GM19043 (cell line): ENCODE data around the gene SCG5.

Source experiments
- ATAC-seq: cut with Tn5 transposase; IDR thresholded peaks from one replicate; pipeline ENCODE4 v1.9.1; 2021; ENCODE audit warnings: low read depth; ENCODE audit not compliant: unreplicated experiment

The SCG5 gene

DNA sequence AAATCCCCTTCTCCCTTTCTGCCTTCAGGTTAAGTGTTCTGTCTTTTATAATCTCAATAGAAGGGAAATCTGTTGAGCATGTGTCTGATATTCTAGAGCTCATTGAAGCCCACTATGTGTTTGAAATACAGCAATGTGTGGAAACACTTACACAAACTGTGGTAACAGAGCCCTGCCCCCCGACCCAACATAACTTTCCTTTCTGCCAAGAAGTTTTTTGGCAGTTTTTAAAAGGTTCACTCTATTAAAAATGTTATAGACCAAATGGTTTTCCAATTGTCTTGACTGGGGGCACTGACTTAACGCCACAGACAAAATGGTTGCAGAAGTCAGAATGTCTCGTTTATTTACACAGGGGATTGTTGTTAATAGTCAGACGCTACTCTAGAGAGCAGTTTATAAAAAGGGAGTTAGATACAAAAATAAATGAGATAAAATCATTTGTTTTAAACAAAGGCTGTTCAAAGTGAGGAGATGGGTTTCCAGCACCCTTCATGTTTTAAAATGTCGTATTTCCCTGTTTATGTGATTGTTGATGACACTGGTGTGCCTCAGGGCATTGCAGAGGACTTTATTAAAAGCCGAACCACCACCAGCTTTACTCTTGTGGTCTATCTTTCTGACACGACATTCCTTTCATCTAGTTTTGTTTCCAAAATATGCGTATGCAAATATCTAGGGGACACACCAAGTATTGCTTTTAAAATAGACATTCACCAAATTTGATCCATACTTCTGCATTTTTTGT, 49.6 kb downstream of the SCG5 start:
- ATAC-seq = no peak

DNA sequence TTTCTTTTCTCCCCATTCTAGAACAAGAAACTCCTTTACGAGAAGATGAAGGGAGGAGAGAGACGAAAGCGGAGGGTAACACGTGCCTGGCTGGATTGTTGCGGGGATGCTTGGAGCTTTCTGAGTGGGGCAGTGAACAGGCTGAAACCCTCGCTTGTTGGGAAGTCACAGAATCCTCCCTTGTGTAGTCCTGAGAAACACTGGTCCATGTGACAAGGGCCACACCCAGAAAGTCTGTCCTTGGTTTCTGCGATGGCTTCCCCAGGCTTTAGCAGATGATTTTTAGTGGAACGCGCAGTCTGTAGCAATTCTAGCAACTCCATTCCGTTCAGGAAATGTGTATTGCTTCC, 50.2 kb downstream of the SCG5 start:
- no peak for ATAC-seq

DNA sequence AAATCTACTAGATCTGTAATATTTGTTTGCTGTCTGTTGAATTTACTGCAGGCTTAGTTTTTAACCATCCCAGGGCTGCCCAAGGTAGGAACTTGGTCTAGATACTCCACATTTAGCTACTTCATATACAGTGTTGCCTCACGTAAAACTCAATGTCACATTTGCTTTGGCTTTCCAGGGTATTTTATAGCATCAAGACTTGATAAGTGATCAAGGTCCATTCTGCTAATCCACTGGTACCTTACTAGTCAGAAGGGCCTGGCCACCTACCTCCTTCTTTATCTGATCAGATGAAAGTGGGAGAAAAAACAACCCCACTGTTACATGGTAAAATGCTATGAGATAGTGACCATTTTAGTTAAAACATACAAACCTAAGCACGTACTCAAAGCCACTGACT, 50.8 kb downstream of the SCG5 start:
- no peak for ATAC-seq

DNA sequence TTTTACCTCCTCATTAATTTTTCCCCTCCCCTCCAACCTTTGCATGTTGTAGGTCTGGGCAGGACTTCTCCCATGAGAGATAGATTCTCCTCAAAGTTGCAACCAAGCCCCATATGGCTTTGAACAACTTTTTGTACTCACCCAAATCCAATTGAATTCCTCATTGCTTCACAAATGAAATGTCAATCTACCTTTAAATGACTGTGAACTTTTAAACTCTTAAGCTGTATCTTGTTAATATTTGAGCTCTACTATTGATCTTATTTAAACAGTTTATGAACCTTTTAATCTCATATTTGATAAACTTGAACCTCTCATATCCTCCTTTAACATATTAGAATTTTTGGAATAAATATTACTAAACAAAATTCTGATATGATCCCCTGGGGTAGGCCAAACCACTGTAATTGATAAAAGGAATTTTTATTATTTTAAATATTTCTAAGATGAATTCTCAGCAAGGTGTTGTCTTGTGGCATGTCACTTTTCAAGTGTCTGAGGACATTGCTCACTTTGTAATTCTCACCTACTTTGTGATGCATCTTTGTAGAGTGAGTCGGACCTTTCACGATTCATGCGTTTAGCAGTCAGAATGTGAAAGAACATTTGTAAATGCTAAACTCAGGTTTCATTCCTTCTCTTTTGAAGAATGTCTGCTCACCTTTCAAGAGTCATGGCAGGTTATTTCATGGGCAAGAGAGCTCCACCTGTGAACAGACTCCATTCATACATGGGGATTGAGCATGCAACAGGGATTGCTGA, 52.9 kb downstream of the SCG5 start:
- ATAC-seq = no peak

DNA sequence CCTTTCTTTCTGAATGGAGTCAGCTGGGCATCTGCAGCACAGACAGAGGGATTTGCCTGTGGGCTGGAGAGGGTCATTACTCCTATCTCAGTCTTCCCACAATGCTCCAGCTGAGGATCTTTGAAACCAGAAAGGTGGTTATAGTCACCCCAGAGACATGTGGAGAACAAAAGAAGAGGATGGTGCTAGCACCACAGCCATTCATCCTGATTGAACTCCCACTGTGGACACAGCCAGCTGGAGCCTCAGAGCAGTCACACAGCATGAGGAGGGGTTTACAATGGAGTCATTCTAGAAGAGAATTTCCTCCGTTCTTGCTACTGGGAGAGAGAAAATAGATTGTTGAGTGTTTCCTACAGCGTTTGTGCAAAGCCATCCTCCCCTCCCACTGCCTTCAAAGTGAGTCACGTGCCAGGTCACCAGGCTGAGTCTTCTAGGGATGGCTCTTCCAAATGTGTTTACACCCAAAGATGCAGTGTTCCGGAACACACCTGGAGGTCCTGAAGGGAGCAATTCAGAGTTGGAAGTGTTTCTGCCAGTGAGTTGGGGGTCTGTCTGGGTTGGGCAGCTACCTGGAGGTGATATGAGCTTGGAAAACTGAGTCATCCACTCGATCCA, 57.4 kb downstream of the SCG5 start:
- ATAC-seq = no peak

DNA sequence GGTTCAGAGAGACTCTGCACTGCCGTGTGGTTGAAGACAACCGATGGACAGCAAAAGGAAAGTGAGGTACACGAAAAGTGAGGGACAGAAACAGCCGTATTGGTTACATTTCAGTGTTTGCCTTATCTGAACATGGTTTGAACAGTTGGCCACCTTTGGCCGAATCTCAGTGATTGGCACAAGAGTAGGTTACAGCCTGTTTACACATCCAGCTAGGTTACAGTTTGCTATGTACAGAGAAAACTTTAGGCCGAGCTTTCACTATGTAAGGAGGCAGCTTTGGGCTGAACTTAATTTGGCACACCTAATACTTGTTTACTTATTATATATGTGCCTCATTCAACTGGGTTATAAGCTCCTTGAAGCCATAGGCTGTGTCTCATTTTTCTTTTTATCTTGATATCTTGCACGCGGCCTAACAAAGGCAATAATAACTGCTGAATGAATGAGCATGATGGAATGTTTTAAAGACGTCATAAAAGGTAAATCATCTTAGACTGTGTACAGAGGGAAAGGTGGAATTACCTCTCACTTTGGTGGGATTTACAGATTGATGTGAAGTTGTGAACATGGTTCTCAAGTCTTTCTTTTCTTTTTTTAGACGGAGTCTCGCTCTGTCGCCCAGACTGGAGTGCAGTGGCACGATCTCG, 59.1 kb downstream of the SCG5 start:
- ATAC-seq = no peak

DNA sequence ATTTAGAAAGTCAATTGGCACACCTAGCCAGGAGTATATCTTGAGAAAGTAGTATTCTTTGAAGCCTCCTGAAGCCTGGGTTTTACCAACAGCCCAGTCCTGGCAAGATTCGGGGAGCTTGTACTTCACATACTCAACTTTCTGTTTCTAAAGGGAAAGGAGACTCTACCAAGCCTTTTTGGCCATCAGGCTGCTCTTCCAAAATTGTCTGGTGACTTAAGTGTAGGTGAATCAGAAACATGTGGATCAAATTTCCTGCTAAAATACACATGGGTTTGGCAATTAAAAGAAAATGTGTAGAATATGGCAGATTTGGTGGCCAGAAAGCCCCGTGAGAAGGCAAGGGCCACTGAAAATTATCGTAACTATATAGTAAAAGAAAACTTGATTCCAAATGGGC, 60.4 kb downstream of the SCG5 start:
- ATAC-seq = no peak

DNA sequence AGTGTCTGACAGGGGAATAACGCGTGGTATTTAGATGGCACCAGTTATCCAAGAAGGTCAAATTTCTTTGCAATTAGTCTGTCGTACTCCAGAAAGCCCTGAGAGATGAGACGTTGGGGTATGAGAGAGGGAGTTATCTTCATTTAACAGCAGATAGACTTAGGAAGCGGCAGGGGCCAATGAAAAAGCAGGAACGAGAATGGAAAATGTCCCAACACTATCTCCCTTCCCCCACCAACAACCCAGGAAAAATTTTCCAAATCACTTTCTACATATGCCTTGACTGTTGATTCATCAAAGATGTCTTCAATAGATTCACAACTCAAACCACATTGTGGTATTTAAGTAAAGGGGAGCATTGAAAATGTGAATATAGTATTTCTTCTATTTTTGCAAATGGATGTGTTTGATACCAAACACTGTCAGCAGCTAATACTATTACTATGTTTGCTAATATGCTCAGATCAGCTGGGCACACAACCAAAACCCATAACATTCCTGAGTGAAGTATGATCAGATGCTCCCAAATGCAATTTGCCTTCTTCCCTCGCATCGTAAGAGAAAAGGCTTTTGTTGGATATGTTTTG, 63.0 kb downstream of the SCG5 start:
- ATAC-seq = no peak

DNA sequence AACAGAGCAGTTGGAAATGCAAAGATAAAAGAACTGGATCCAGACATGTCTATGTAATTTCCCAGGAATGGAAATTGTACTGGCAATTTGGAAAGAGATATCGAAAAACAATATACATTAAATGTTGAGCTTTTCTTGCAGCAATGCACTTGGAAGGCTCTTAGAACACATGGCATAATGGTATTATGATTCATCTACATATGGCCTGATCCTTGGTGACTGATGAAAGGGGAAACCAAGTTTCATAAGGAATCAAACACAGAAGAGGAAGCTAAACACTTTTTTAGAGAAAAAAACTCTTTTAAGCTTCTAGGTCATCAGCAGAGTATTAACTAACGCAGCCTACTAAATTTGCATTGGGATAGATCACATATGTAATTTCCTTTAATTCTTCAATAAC, 63.9 kb downstream of the SCG5 start:
- ATAC-seq = no peak

DNA sequence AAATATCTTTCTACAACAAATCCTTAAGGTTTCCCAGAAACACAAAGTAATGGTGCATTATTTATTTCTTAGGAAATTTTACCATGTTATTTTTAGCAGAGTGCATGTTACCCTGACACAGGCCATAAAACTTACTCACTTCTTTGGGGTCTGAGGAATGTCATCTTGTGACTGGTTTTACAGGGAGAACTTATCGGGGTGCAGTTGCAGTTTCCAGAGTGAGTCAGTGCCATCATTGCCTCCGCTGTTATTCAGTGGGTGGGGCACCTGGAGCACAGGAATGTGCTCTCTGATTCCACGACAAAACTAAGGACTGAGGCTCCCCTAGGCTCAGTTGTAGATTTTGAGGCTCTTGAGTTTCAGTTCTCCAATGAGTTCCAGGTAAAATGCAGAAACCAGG, 65.2 kb downstream of the SCG5 start:
- no peak for ATAC-seq

DNA sequence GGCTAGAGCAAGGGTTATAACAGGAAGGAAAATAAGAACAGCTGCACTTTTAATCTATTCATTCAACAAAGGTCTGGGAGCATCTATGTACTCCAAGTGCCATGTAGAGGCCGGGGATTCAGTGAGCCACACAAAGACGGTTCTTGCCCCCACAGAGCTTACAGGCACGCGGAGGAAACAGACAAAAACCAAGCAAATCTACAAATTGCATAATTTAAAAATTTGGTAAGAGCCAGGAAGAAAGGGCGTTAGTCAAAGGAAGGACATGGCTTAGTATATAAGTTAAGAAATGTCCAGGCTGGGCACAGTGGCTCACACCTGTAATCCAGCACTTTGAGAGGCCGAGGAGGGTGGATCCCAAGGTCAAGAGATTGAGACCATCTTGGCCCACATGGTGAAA, 65.9 kb downstream of the SCG5 start:
- no peak for ATAC-seq

DNA sequence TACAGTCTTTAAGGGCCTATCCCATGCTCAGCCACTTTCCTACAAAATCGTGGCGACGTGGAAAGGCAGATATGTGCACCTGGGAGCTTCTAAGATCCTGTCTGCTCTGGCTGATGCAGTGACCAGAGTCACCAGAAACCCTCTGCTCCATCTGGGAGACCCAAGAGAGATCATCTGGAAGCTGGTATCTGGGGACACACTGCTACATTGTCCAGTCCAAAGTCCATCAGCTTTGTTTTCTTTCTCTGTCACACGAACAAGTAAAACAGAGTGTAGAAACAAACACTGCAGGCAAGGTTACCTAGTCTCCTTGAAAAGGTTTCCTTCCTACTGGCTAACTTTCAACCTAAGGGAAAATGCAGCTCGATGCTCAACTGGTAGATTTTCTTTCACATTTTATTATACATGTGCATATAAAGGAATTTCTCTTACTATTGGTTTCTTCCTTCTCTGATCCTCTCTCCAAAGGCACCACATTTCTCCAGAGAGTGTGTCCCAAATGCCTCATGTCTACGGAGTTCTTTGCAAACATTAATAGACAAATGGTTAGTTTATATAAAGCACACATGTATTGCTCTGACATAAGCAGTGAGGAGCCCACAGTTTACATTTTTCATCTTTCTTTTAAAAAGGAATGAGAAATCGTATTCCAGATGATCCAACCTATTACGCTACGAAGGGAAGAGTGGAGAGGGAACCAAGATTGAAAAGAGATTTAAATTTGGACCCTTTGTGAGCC, 68.0 kb downstream of the SCG5 start:
- no peak for ATAC-seq

DNA sequence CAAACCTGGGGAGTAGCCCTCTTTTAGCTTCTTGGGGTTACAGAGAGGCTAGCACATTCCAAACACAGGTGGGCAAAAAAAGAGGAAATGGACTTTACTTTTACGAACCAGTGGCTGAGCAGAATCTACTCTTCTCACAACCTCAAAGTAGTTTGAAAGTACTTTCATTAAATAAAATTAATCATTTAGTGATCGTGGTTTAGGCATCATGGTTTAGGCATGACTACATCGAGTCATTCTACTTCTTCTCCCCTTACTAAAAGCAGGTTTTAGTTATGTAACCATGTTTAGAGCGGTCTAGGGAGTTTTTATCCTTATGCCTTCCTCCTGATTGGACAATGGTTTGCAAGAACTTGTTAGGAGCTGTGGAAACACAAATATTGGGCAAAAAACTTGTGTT, 73.8 kb downstream of the SCG5 start:
- no peak for ATAC-seq

DNA sequence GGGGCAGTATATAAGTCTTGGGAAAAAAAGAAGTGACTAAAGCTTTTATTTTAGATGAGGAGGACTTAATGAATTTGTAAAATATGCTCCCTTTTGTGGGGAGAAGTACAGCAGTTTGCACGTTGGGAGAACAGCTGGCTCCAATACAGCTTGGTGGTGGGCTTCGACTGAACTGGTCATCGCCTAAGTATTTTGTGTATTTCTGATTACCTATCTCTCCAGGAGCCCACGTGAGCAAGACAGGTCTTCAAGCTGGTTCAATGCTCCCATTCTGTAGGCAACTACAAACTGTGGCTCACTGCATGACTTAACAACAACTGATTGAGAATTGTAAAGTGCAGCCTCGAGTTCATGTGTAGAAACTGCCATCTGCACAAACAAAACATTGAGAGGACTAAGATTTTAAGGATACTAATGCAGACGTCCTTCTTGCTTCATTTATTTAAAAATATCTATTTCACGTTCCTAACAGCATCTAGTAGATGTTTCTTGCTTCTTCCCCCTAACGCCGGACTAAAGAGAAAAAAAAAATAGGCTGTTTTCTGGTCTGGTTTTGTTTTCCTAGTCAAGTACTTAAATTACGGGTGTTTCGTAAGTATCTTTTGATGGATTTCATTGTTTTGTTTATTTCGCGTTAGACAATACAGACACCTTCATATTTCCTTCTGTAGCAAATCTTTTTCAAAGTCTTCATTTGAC, 74.9 kb downstream of the SCG5 start:
- no peak for ATAC-seq

DNA sequence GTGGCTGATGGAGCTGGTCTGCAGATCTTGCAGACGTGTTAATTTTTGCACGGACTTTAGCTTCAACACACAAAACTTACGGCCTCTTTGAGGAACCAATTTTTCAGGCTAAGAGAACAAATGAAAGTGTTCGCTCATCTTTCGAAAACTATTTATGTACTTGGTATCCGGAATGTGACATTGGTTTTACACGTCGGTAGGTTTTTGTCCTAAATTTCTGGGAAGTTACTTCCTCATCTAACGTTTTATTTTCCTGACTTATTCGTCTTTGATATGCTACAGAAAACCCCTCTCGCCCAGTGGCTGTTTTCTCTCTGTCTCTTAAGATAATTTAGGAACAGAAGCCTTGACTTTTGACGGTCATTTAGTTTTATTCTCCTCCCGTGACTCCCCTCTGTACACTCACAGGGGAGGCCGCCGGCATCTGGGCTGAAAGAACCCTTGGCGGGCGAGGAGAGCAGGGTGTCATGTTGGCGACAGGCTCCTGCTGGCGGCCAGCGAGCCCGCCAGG, 75.5 kb downstream of the SCG5 start:
- no peak for ATAC-seq

DNA sequence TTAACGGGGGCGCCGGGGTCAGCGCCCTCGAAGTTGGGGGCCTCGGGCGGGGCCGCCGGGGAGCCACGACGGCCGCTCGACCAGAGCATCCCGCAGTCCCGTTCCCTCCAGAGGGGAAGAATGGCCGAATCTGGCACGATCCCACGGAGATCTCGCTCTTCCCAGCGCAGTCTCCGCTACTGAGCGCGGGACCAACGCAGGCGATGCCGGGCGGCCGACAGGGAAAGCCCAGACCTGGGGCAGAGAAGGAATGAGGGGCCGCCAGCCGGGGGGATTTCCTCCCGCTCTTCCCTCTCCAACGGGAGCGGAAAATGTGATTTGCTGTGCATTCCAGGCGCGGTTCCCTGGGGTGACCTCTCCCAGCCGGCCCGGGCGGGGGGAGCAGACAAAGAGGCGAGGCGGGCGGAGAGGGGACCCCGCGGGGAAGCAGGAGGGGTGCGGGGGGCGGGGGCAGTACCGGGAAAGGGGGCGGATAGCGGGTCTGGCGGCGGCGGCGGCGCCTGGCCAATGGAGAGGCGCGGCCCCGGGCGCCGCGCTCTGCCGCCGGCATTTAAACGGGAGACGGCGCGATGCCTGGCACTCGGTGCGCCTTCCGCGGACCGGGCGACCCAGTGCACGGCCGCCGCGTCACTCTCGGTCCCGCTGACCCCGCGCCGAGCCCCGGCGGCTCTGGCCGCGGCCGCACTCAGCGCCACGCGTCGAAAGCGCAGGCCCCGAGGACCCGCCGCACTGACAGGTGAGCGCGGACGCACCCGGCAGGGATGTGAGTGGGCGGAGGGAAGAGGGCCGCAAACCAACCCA, 76.1 kb downstream of the SCG5 start, which contains the start of gene GREM1:
GREM1 (plus strand) TSS at position 579 of the 801 bp plus-strand sequence. CDS start 12,687 bp downstream, outside the sequence.
- ATAC-seq = no peak

DNA sequence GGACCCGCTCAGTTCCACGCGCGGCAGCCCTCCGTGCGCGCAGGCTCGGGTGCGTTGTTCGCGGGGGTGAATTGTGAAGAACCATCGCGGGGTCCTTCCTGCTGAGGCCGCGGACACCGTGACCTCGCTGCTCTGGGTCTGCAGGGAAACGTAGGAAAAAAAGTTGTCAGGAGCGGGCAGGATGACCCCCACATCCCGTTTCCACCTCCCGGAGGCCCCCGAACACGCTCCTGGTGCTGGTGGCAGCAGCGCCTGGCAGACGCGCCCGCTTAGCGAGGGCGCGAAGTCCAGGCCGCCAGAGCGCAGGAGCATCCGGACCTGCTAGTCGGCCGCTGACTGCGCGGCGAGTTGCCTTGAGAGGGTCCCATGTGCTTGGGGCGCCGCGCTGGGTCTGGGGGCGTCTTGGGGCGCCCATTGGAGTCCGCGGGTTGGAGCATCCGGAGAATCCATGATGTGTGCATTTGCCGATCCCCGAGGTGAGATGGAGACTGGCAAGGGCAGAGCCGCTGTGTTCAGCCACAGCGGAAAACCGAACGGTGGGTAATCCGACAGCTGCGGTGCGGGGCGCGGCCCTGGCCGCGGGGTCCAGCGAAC, 76.8 kb downstream of the SCG5 start:
- ATAC-seq = no peak
